Measurements from ENCODE around the gene NKG7.

The NKG7 gene

DNA sequence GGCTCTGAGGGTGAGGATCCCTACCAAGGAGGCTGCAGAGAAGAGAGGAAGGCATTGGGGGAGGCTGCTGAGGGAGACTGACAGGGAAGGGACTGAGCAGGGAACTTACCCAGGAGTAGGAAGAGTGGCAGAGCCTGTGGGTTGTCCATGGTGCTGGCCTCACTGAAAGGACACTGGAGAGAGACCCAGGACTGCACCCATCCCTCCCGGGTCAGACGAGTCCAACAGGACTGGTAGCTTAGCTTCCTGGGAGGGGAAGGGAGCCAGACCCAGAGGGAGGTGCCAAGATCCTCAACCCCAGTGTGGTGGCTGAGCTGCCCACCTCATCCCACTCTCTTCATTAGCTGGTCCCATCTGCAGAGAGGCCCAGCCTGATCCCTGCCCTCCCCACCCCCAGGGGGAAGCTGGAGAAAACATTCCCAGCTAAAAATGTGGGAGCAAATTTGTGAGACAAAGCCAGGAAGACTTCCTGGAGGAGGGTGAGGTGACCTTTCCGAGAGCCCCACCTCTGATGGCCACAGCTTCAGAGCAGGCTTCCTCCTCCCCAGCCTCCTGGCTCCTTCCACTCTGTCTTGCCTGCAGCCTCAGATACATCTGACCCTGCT lies 30.4 kb downstream of the NKG7 start, which contains the start of gene VSIG10L:
Gene VSIG10L (minus strand): TSS at position 164 of the 605 bp plus-strand sequence. CDS start 15 bp downstream, at position 149.
- no peak for ATAC-seq
- TF ChIP-seq ZC3H10 (CRISPR knock-in tag; IDR thresholded peaks at IDR 0.05): no peak
- TF ChIP-seq CSDC2 (CRISPR knock-in tag; IDR thresholded peaks at IDR 0.05): no peak

DNA sequence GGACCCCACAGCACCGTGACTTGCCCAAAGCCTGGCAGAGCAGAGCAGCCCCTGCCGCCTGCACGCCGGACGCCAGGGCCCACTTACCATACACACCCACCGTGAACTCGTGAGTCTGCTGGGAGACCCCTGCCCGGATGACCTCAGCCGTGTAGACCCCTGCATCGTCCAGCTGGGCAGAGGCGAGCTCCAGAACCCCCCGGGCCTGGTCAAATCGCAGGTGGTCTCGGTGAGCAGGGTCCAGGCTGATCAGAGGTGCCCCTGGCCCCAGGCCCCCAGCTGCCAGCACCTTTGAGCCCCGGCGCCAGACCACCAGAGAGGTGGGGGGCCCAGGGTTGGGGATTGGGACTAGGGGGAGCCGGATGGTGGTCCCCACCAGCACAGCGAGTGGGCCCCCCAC lies 31.4 kb downstream of the NKG7 start:
- ATAC-seq: no peak
- TF ChIP-seq GLIS3 (CRISPR knock-in tag; IDR thresholded peaks at IDR 0.05): no peak
- TF ChIP-seq, protein P1, sequence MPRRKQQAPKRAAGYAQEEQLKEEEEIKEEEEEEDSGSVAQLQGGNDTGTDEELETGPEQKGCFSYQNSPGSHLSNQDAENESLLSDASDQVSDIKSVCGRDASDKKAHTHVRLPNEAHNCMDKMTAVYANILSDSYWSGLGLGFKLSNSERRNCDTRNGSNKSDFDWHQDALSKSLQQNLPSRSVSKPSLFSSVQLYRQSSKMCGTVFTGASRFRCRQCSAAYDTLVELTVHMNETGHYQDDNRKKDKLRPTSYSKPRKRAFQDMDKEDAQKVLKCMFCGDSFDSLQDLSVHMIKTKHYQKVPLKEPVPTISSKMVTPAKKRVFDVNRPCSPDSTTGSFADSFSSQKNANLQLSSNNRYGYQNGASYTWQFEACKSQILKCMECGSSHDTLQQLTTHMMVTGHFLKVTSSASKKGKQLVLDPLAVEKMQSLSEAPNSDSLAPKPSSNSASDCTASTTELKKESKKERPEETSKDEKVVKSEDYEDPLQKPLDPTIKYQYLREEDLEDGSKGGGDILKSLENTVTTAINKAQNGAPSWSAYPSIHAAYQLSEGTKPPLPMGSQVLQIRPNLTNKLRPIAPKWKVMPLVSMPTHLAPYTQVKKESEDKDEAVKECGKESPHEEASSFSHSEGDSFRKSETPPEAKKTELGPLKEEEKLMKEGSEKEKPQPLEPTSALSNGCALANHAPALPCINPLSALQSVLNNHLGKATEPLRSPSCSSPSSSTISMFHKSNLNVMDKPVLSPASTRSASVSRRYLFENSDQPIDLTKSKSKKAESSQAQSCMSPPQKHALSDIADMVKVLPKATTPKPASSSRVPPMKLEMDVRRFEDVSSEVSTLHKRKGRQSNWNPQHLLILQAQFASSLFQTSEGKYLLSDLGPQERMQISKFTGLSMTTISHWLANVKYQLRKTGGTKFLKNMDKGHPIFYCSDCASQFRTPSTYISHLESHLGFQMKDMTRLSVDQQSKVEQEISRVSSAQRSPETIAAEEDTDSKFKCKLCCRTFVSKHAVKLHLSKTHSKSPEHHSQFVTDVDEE (CRISPR knock-in tag; IDR thresholded peaks at IDR 0.05): no peak
- TF ChIP-seq ZNF70 (CRISPR knock-in tag; IDR thresholded peaks at IDR 0.05): no peak
- no peak for TF ChIP-seq ZFP30 (CRISPR knock-in tag; IDR thresholded peaks at IDR 0.05)
- no peak for TF ChIP-seq ARNTL (CRISPR knock-in tag; IDR thresholded peaks at IDR 0.05; ENCODE audit: borderline replicate concordance, low read depth)
- TF ChIP-seq ESRRG (CRISPR knock-in tag; IDR thresholded peaks at IDR 0.05): no peak
- no peak for TF ChIP-seq ZNF8 (CRISPR knock-in tag; IDR thresholded peaks at IDR 0.05)
- no peak for TF ChIP-seq PPARA (CRISPR knock-in tag; IDR thresholded peaks at IDR 0.05; ENCODE audit: borderline replicate concordance)
- TF ChIP-seq SNAI2 (CRISPR knock-in tag; IDR thresholded peaks at IDR 0.05): no peak
- no peak for TF ChIP-seq BACH2 (CRISPR knock-in tag; IDR thresholded peaks at IDR 0.05; ENCODE audit: borderline replicate concordance)
- no peak for TF ChIP-seq CSDC2 (CRISPR knock-in tag; IDR thresholded peaks at IDR 0.05)

DNA sequence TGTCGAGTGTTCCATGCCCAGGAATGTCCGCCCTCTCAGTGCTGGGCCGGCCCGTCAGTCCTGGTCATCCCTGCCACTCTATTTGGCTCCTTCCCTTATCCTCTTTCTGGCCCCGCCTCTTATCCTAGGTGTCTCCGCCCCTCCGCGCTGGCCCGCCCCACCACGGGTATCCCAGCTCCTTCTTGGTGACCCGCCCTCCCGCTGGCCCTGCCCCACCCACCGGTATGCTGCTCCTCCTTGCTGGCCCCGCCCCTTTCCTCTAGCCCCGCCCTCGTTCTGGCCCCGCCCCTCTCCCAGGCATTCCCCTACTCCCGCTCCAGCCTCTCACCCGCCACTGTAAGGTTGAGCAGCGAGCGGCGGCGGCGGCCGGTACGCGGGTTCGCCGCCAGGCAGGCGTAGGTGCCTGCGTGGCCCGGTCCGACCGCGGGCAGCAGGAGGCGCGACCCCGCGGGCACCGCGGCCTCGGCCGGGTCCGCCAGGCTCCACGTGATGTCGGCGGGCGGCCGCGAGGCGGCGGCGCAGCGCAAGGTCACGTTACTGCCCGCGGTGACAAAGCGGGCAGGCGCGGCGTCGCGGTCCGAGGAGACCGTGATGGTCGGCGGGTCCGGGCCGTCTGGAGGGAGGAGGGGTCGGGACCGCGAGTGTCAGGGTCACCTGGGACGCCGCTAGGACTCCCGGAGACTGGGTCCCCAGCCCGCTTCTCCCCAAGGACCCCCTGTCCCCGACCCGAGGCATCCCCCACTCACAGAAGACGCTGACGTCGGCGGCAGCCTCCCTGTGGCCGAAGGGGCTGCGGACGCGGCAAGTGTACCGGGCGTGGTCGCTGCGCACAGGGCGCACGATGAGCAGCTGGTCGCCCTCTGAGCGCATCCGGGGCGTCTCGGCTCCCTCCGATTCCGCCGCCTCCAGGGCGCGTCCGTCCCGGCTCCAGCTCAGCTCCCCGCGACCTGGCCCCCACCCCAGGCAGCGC lies 32.5 kb downstream of the NKG7 start:
- peak; percentile 92 for ATAC-seq
- TF ChIP-seq BACH2 (CRISPR knock-in tag; IDR thresholded peaks at IDR 0.05; ENCODE audit: borderline replicate concordance) (no peak), ARNTL (CRISPR knock-in tag; IDR thresholded peaks at IDR 0.05; ENCODE audit: borderline replicate concordance, low read depth) (0 out of 2 replicates have a peak, but pooled peaks have one; percentile 52), ZNF8 (CRISPR knock-in tag; IDR thresholded peaks at IDR 0.05) (no peak), ESRRG (CRISPR knock-in tag; IDR thresholded peaks at IDR 0.05) (no peak), ZNF70 (CRISPR knock-in tag; IDR thresholded peaks at IDR 0.05) (no peak), RARB (CRISPR knock-in tag; IDR thresholded peaks at IDR 0.05) (no peak), ZC3H10 (CRISPR knock-in tag; IDR thresholded peaks at IDR 0.05) (0 out of 2 replicates have a peak, but pooled peaks have one; percentile 16), CSDC2 (CRISPR knock-in tag; IDR thresholded peaks at IDR 0.05) (no peak), GLIS3 (CRISPR knock-in tag; IDR thresholded peaks at IDR 0.05) (no peak), ZFP3 (CRISPR knock-in tag; IDR thresholded peaks at IDR 0.05) (0 out of 2 replicates have a peak, but pooled peaks have one; percentile 21), ISL1 (CRISPR knock-in tag; IDR thresholded peaks at IDR 0.05) (no peak), SNAI2 (CRISPR knock-in tag; IDR thresholded peaks at IDR 0.05) (no peak), TOX (CRISPR knock-in tag; IDR thresholded peaks at IDR 0.05; ENCODE audit: borderline replicate concordance) (no peak), OSR1 (CRISPR knock-in tag; IDR thresholded peaks at IDR 0.05) (no peak), PPARA (CRISPR knock-in tag; IDR thresholded peaks at IDR 0.05; ENCODE audit: borderline replicate concordance) (no peak)
- TF ChIP-seq, protein P2, sequence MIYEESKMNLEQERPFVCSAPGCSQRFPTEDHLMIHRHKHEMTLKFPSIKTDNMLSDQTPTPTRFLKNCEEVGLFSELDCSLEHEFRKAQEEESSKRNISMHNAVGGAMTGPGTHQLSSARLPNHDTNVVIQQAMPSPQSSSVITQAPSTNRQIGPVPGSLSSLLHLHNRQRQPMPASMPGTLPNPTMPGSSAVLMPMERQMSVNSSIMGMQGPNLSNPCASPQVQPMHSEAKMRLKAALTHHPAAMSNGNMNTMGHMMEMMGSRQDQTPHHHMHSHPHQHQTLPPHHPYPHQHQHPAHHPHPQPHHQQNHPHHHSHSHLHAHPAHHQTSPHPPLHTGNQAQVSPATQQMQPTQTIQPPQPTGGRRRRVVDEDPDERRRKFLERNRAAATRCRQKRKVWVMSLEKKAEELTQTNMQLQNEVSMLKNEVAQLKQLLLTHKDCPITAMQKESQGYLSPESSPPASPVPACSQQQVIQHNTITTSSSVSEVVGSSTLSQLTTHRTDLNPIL (CRISPR knock-in tag; IDR thresholded peaks at IDR 0.05; ENCODE audit: low read depth): no peak
- TF ChIP-seq, protein P3, sequence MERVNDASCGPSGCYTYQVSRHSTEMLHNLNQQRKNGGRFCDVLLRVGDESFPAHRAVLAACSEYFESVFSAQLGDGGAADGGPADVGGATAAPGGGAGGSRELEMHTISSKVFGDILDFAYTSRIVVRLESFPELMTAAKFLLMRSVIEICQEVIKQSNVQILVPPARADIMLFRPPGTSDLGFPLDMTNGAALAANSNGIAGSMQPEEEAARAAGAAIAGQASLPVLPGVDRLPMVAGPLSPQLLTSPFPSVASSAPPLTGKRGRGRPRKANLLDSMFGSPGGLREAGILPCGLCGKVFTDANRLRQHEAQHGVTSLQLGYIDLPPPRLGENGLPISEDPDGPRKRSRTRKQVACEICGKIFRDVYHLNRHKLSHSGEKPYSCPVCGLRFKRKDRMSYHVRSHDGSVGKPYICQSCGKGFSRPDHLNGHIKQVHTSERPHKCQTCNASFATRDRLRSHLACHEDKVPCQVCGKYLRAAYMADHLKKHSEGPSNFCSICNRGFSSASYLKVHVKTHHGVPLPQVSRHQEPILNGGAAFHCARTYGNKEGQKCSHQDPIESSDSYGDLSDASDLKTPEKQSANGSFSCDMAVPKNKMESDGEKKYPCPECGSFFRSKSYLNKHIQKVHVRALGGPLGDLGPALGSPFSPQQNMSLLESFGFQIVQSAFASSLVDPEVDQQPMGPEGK (CRISPR knock-in tag; IDR thresholded peaks at IDR 0.05; ENCODE audit: borderline replicate concordance): no peak
- TF ChIP-seq, protein P1 (CRISPR knock-in tag; IDR thresholded peaks at IDR 0.05): no peak
